ENCODE measurements around the gene RAB6B.

DNA sequence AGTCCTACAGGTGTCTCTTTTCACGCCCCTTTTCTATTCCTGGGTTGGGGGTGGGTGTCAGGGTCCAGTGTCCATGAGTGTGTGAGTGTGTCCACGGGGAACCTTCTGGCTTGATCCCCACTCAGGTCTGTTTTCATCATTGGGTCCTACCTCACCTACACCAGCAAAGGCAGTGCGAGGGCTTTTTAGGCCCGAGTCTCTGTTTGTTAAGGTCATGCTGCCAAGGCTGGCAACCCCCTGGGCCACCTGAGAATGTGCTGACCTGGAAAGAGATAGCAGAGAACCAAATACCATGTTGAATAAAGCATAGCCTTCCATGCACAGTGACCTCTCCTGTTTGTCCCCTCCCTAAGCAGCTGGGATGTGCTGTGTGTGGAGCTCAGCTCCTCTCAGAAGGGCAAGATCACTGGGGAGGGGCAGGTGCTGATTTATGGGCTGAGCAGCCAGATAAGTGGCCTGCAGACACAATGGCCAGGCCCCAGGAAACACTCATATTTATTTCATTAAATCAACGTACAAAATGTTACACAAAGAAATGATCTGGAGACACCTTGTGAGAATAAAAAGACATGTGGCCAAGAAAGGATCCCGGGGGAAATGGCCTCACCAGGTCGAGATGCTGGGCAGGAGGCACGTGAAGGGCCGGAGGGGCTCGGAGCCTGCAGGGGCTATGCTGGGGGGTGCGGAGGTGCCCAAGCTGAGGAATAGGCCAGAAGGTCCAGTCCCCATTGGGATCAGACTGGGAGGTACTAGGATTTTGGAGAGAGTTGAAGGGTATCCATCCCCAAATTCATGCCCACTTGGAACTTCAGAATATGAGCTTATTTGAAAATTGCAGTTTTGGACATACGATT lies 36.1 kb downstream of the RAB6B start:
- TF ChIP-seq, protein P1, sequence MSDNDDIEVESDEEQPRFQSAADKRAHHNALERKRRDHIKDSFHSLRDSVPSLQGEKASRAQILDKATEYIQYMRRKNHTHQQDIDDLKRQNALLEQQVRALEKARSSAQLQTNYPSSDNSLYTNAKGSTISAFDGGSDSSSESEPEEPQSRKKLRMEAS (IDR thresholded peaks at IDR 0.05): no peak
- TF ChIP-seq, protein P2, sequence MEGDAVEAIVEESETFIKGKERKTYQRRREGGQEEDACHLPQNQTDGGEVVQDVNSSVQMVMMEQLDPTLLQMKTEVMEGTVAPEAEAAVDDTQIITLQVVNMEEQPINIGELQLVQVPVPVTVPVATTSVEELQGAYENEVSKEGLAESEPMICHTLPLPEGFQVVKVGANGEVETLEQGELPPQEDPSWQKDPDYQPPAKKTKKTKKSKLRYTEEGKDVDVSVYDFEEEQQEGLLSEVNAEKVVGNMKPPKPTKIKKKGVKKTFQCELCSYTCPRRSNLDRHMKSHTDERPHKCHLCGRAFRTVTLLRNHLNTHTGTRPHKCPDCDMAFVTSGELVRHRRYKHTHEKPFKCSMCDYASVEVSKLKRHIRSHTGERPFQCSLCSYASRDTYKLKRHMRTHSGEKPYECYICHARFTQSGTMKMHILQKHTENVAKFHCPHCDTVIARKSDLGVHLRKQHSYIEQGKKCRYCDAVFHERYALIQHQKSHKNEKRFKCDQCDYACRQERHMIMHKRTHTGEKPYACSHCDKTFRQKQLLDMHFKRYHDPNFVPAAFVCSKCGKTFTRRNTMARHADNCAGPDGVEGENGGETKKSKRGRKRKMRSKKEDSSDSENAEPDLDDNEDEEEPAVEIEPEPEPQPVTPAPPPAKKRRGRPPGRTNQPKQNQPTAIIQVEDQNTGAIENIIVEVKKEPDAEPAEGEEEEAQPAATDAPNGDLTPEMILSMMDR (IDR thresholded peaks at IDR 0.05): no peak
- no peak for TF ChIP-seq EP300 (IDR thresholded peaks at IDR 0.05)
- TF ChIP-seq NPAS2 (CRISPR knock-in tag; IDR thresholded peaks at IDR 0.05; ENCODE audit: borderline replicate concordance): no peak
- TF ChIP-seq BHLHE40 (IDR thresholded peaks at IDR 0.05; ENCODE audit: low read depth, low read length): no peak
